ENCODE measurements around the gene TPSD1. TPM values are rescaled to one million over a fixed set of nuclear protein-coding genes. Genes with fewer than 3 reads are reported as not detected.

The TPSD1 gene
- total and polyA plus RNA-seq, 9 of the 15 experiments (the other 6 are each of a cell fraction or from before 2014, with no cell fraction given): not detected

GRCh38 chr16:1265090-1265630, 9.3 kb downstream of the TPSD1 start:
- CTCF ChIA-PET (ENCODE audit: low intra/inter-chr PET ratio): no interaction called here
- intact Hi-C loops (cut with micrococcal nuclease): no loop called here
- no peak for TF ChIP-seq ZNF232 (CRISPR knock-in tag; IDR thresholded peaks at IDR 0.05)
- TF ChIP-seq MCM2 (IDR thresholded peaks at IDR 0.05; ENCODE audit: low read depth): no peak
- TF ChIP-seq ETV5 (CRISPR knock-in tag; IDR thresholded peaks at IDR 0.05; ENCODE audit: low read depth): no peak
- TF ChIP-seq AFF4 (CRISPR knock-in tag; IDR thresholded peaks at IDR 0.05): no peak
- TF ChIP-seq ZBTB43 (CRISPR knock-in tag; IDR thresholded peaks at IDR 0.05): peak; percentile 93; the same call in 1 of the 2 replicates
- no peak for TF ChIP-seq MYBL2 (IDR thresholded peaks at IDR 0.05; ENCODE audit: low read depth)
- TF ChIP-seq MYBL2 (CRISPR knock-in tag; IDR thresholded peaks at IDR 0.05; ENCODE audit: borderline replicate concordance): no peak
- no peak for TF ChIP-seq TFE3 (CRISPR knock-in tag; IDR thresholded peaks at IDR 0.05)
- no peak for TF ChIP-seq ZNF146 (CRISPR knock-in tag; IDR thresholded peaks at IDR 0.05; ENCODE audit: unreplicated experiment)
- TF ChIP-seq ZNF324 (CRISPR knock-in tag; IDR thresholded peaks at IDR 0.05): no peak
- BruUV-seq (replicated peaks): no TSS peak
- Histone ChIP-seq H3K4me2 (ENCODE audit: insufficient read depth, low read length) (no peak overlapping the region), H3K9me1 (ENCODE audit: control insufficient read depth, insufficient read depth, low read length) (peaks cover under 1% of the 10 kb centered on the region), H3K9ac (ENCODE audit: insufficient read depth in 1 of 2, low read depth in 2 of 2, low read length in 2 of 2) (no peak overlapping the region), H3K27me3 (ENCODE audit: control insufficient read depth in 2 of 2, insufficient read depth in 2 of 2, low read length in 2 of 2) (peaks cover 13 to 41% of the 10 kb centered on the region in 2 experiments; a peak in 4 of 5 replicates), H2AFZ (ENCODE audit: low read depth, low read length) (no peak overlapping the region), H3K27ac (ENCODE audit: extremely low read depth, low read depth, low read length) (no peak overlapping the region), H3K4me3 (no peak overlapping the region), H4K20me1 (replicated peaks; ENCODE audit: control insufficient read depth, insufficient read depth, low read length) (no peaks in the 10 kb centered on the region), H3K79me2 (ENCODE audit: control insufficient read depth, insufficient read depth, low read length) (no peaks in the 10 kb centered on the region), H3K4me1 (replicated peaks in 1 of 2; ENCODE audit: control insufficient read depth in 2 of 2, insufficient read depth in 2 of 2, low read length in 2 of 2) (peaks cover 3 to 33% of the 10 kb centered on the region in 2 experiments; a peak in 3 of 5 replicates), H3K9me3 (replicated peaks; ENCODE audit: control insufficient read depth, insufficient read depth, low read depth, low read length) (peaks cover 7% of the 10 kb centered on the region; the same call in 1 of the 2 replicates), H3K36me3 (ENCODE audit: control insufficient read depth, insufficient read depth, low read length) (no peaks in the 10 kb centered on the region)
- ATAC-seq: no peak
- no peak for DNase-seq (ENCODE audit: extremely low read depth in 1 of 4, low spot score in 3 of 4)
- in situ Hi-C loops (cut with MboI): no loop called here
- no peak for FAIRE-seq
- 17% methylated on average over 11 of the region's 13 CpGs for WGBS (ENCODE audit: insufficient coverage, low coverage, missing lambda C conversion rate)
- POLR2A ChIA-PET: no interaction called here
